MM.1S (cell line): ENCODE measurements around the gene MTSS2.

Experiments
- DNase-seq: peaks from one replicate; pipeline ENCODE4 v3.0.0-alpha.2; 2015
- H2AFZ ChIP-seq: fragments of 300-600 bp; sonication (generic); 2 replicates; pipeline ENCODE4 v1.6.0; 2016; ENCODE audit warnings: antibody characterized with exemption, low read length
- H3F3A ChIP-seq: fragments of 300-600 bp; sonication (generic); 2 replicates; pipeline ENCODE4 v1.6.1; 2016; ENCODE audit warnings: mild to moderate bottlenecking, antibody characterized with exemption, low read length, moderate library complexity, mixed read lengths; ENCODE audit not compliant: insufficient read depth
- H3K27ac ChIP-seq: fragments of 300-600 bp; sonication (generic); 2 replicates; pipeline ENCODE4 v1.5.1; 2016; ENCODE audit warnings: mild to moderate bottlenecking, low read length
- H3K27me3 ChIP-seq: fragments of 300-600 bp; sonication (generic); replicated peaks from 2 replicates; pipeline ENCODE4 v1.6.0; 2016; ENCODE audit warnings: low read length; ENCODE audit not compliant: insufficient read depth
- H3K36me3 ChIP-seq: fragments of 300-600 bp; sonication (generic); replicated peaks from 2 replicates; pipeline ENCODE4 v1.6.1; 2016; ENCODE audit warnings: mild to moderate bottlenecking, low read length, mixed read lengths; ENCODE audit not compliant: insufficient read depth
- H3K4me1 ChIP-seq: fragments of 300-600 bp; sonication (generic); 2 replicates; pipeline ENCODE4 v1.6.1; 2016; ENCODE audit warnings: low read length, mixed read lengths
- H3K4me2 ChIP-seq: fragments of 300-600 bp; sonication (generic); 2 replicates; pipeline ENCODE4 v1.6.0; 2016; ENCODE audit warnings: low read depth, low read length
- H3K4me3 ChIP-seq: fragments of 300-600 bp; sonication (generic); 2 replicates; pipeline ENCODE4 v1.5.1; 2016; ENCODE audit warnings: low read length, mixed read lengths
- H3K79me2 ChIP-seq: fragments of 300-600 bp; sonication (generic); 2 replicates; pipeline ENCODE4 v1.6.1; 2016; ENCODE audit warnings: mixed run types, low read length, mixed read lengths
- H3K9ac ChIP-seq: fragments of 300-600 bp; sonication (generic); 2 replicates; pipeline ENCODE4 v1.6.1; 2016; ENCODE audit warnings: low read length, mixed read lengths
- H3K9me2 ChIP-seq: fragments of 300-600 bp; sonication (generic); replicated peaks from 2 replicates; pipeline ENCODE4 v1.6.1; 2016; ENCODE audit warnings: mild to moderate bottlenecking, low read length, mixed read lengths; ENCODE audit not compliant: insufficient read depth
- H3K9me3 ChIP-seq: fragments of 300-600 bp; sonication (generic); replicated peaks from 2 replicates; pipeline ENCODE4 v1.6.1; 2016; ENCODE audit warnings: mild to moderate bottlenecking, low read length, mixed read lengths; ENCODE audit not compliant: insufficient read depth
- H4K20me1 ChIP-seq: fragments of 300-600 bp; sonication (generic); 2 replicates; pipeline ENCODE4 v1.6.1; 2016; ENCODE audit warnings: mild to moderate bottlenecking, low read length, moderate library complexity, mixed read lengths; ENCODE audit not compliant: insufficient read depth
- EZH2 ChIP-seq: fragments of 300-600 bp; sonication (generic); optimal IDR thresholded peaks from 2 replicates; pipeline ENCODE3; 2017; ENCODE audit warnings: low read depth, mild to moderate bottlenecking, antibody characterized with exemption, low read length, mixed read lengths
- EZH2phosphoT487 ChIP-seq: fragments of 300-600 bp; sonication (generic); IDR thresholded peaks from 2 replicates; pipeline ENCODE4 v1.6.1; 2018; ENCODE audit warnings: antibody characterized with exemption, low read length
- TF ChIP-seq, protein P1 (sequence below): fragments of 300-600 bp; sonication (generic); IDR thresholded peaks from 2 replicates; pipeline ENCODE4 v1.5.1; 2016; ENCODE audit warnings: antibody characterized with exemption, low read length, mixed read lengths

Gene MTSS2

DNA sequence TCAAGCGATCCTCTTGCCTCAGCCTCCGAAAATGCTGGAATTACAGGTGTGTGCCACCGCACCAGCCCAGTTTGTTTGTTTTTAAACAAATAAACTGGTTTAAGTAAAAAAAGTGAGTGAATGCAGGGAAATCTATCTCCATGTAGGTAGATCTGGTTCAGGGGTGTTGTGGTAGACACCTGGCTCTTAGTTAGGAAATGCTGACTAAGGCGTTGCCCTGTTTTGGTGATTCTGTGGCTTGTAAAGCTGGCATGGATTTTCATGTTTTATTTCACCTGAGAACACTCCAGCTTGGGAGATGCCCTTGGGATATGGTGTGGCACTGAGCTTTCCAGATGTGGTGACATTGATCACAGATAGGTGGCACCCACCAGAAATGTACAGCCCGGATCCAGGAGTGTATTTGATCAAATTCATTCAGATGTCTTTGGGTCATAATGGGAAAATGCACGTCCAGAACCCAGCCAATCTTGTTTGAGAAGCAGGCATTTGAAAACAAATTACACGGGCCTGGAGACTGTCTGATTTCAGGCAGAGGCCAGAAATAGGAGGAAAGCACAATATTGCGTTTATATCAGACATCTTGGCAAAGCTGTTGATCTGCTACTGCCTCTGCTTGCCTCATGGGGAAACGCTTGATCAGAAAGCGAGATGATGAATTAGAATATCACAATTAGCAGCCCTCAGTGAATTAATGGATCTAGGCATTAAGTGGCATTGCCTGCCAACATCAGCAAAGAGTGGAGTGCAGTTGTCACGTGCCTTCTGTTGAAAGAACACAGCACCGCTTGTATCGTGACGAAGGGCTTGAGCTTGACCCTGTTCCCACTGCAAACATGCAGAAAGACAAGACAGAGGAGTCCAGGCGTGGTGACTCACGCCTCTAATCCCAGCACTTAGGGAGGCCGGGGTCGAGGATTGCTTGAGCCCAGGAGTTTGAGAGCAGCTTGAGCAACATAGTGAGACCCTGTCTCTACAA lies 46.8 kb downstream of the MTSS2 start:
- Histone ChIP-seq H3K27me3 (no peaks in the 10 kb centered on the region), H3K4me2 (peak overlapping the region; percentile 20; the same call in 1 of the 2 replicates), H4K20me1 (no peaks in the 10 kb centered on the region), H3K9ac (peak overlapping the region; percentile 49; the same call in 1 of the 2 replicates), H3K9me2 (no peaks in the 10 kb centered on the region), H2AFZ (peak overlapping the region; percentile 6; the same call in 1 of the 2 replicates), H3K79me2 (no peaks in the 10 kb centered on the region), H3K27ac (peak overlapping the region; percentile 87), H3K9me3 (no peaks in the 10 kb centered on the region), H3F3A (peaks cover 11% of the 10 kb centered on the region), H3K36me3 (no peaks in the 10 kb centered on the region), H3K4me1 (peaks cover 23% of the 10 kb centered on the region), H3K4me3 (no peak overlapping the region)
- peak; percentile 73 for DNase-seq
- TF ChIP-seq EZH2phosphoT487 (no peak), EZH2 (no peak)
- TF ChIP-seq, protein P1, sequence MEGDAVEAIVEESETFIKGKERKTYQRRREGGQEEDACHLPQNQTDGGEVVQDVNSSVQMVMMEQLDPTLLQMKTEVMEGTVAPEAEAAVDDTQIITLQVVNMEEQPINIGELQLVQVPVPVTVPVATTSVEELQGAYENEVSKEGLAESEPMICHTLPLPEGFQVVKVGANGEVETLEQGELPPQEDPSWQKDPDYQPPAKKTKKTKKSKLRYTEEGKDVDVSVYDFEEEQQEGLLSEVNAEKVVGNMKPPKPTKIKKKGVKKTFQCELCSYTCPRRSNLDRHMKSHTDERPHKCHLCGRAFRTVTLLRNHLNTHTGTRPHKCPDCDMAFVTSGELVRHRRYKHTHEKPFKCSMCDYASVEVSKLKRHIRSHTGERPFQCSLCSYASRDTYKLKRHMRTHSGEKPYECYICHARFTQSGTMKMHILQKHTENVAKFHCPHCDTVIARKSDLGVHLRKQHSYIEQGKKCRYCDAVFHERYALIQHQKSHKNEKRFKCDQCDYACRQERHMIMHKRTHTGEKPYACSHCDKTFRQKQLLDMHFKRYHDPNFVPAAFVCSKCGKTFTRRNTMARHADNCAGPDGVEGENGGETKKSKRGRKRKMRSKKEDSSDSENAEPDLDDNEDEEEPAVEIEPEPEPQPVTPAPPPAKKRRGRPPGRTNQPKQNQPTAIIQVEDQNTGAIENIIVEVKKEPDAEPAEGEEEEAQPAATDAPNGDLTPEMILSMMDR, result no peak
